Measurements from ENCODE around the gene ZNF425.
"Not testable (repeated sequence)": the region's sequence is repeated elsewhere in the genome, so short reads cannot be mapped to it uniquely, and the experiment has no call there.

The ZNF425 gene

GRCh38 chr7:149125863-149126661 lies at the start of gene ZNF425:
Gene ZNF425, minus strand, starts transcription at chr7:149126324. Its CDS starts 111 bp downstream, at chr7:149126213.
- DNase-seq: peak; percentile 83 to 86

DNA sequence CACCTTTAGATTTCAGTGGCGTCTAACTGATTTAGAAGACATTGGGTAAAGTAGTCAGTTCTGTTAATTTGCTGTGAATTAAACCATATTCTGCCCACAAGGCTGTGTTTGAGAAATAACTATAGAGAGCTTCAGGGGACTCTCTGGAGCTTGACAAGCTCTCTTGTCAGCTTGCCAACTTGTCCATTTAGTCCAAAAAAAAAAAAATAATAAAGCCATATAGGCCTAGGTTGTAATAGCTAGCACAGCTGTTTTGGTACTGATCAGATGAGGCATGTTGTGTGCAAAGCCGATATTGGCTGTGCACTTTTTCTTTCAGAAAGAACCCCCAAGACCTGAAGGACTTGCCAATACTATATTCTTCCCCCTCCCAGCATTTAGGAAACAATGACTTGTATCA lies 49.0 kb upstream of the ZNF425 start:
- no peak for DNase-seq

DNA sequence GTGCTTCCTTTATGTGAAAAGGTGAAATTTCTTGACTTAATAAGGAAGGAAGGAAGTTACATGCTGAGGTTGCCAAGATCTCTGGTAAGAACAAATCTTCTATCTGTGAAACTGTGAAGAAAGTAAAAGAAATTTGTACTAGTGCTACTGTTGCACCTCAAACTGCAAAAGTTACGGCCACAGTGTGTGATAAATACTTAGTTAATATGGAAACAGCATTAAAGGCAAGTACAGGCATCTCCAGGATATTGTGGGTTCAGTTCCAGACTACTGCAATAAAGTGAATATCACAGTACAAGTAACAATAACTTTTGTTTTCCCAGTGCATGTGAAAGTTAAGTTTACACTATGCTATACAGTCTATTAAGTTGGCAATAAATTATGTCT lies 46.4 kb upstream of the ZNF425 start:
- DNase-seq: no peak

DNA sequence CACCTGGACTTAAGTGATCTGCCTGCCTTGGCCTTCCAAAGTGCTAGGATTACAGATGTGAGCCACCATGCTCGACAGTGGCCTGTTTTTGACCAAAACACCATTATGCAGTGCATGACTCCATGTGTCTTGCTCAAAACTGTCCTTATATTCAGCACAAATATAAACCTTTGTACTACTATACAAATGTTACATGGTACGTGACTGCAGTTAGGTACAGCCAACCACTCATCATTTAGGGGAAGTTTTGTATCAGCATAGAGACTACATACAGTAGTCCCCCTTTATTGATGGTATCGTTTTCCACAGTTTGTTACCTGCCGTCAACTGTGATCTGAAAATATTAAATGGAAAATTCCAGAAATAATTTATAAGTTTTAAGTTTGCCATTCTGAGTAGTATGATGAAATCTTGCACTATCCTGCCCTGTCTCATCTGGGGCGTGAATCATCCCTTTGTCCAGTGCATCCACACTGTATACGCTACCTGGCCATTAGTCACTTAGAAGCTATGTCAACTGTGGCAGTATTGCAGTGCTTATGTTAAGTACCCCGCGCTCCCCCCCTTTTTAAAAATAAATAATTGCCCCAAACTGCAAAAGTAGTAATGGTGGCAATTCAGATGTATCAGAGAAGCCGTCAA lies 45.9 kb upstream of the ZNF425 start:
- no peak for DNase-seq

DNA sequence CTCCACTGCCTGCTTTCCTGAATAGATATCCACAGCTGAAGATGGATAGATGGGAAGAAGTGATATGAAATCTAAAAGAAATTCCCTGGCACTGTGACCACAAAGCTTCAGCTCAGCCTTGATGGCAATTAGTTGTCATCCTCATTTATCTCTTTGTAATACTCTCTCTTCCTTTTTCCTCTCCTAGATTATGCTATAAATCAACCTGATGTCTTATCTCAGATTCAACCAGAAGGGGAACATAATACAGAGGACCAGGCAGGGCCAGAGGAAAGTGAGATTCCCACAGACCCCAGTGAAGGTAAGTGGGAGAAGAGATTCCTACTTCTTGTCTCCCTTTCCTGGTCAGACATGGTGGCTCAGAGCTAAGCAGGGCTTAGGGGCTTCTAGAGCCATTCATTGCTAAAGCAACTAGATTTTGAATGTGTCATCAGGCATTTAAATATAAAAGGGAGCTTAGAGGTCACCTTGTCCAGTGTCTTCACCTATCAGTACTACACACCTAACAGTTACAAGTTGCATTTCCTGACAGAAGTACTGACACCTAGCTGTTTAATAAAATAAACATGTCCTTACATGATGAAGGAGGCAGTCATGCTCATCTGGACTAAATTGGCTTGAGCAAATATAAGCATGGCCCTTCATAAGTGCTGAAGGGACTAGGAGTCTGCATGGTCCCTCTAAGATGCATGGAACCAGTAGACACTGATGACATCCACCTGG lies 40.7 kb upstream of the ZNF425 start:
- no peak for DNase-seq

DNA sequence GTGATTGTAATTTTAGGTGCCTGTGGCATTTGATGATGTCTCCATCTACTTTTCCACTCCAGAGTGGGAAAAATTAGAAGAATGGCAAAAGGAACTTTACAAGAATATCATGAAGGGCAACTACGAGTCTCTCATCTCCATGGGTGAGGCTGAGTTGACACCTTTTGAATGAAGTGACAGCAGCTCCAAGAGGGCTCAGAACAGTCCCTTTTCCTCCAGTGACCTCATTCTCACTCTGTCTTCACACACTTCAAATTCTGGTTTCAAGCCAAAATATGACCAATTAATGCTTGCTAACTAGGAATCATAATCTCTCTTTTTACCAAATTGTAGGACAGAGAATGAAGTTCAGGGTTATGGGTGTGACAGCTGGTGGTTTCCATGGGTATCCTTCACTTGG lies 40.0 kb upstream of the ZNF425 start:
- no peak for DNase-seq

DNA sequence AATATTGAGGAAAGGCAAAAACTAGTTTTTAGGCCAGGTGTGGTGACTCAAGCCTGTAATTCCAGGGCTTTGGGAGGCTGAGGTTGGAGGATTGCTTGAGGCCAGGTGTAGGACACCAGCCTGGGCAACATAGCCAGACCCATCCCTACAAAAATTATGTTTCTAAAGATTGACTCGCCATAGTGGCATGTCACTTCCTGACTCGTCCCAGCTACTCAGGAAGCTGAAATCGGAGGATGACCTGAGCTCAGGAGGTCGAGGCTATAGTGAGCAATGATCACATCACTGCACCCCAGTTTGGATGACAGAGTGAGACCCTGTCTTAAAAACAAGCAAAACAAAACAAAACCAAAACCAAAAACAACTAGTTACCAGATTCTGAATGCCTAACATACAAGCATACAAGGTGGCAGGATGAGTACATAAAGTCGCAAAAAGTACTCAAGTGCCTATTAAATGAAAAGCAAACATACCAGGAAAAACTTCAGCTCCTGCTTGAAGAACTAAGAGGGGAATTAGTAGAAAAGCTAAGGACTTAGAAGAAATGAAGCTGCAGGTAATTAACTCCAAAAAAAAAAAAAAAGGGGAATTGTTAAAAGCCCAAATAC lies 35.2 kb upstream of the ZNF425 start:
- no peak for DNase-seq

DNA sequence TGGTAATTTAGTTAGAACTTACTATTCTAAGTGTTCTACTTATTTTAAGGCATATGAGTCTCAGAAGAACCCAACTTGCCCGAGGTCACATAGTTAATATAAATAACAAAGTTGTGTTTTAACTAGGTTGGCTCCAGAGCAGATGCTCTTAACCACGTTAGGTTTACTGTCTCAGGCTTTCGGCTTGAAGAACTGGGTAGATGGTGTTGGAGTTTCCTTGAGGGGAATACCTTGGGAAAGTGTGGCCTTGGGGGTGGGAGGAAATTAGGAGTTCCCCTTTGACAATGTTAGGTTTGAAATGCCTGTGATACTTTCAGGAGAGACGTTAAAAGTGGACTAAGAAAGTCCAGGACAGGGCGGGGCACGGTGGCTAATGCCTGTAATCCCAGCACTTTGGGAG lies 30.8 kb upstream of the ZNF425 start:
- DNase-seq: no peak

GRCh38 chr7:149154056-149154455 lies 27.9 kb upstream of the ZNF425 start:
- no peak for DNase-seq

DNA sequence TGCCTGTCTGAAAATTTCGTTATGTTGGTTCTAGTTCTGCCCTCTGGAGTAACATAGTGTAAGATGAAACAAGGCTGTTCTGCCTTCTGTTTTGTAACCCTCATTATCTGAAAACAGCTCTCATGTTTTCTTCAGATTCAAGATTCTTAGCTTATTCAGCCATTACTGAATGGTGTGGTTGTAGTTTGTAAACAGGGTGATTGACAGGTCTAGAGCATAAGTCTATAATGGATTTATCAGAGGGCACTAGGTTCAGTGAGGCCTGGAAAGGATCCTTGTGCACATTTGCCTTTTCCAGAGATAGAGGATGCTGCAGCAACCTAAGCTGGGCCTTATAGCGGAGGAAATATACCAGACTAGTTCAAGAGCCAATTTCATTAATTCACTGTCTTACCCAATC lies 27.2 kb upstream of the ZNF425 start:
- DNase-seq: no peak

DNA sequence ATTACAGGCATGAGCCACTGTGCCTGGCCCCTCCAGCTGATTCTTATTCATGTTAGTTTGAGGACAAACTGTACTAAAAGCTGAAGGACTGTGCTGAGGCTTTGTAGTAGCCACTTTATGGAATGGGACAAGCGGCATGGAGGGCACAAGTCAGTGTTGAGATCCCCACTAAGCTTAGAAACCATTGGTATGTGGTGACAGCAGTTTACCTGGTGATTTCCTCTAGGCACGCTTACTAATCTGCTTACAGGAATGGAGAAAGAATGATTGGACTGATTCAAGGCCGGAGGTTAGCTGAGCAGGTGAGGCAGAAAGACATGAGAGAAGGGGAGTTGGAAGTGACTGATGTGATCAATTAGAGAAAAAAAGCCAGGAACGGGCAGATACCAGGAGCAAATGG lies 24.9 kb upstream of the ZNF425 start:
- no peak for DNase-seq

DNA sequence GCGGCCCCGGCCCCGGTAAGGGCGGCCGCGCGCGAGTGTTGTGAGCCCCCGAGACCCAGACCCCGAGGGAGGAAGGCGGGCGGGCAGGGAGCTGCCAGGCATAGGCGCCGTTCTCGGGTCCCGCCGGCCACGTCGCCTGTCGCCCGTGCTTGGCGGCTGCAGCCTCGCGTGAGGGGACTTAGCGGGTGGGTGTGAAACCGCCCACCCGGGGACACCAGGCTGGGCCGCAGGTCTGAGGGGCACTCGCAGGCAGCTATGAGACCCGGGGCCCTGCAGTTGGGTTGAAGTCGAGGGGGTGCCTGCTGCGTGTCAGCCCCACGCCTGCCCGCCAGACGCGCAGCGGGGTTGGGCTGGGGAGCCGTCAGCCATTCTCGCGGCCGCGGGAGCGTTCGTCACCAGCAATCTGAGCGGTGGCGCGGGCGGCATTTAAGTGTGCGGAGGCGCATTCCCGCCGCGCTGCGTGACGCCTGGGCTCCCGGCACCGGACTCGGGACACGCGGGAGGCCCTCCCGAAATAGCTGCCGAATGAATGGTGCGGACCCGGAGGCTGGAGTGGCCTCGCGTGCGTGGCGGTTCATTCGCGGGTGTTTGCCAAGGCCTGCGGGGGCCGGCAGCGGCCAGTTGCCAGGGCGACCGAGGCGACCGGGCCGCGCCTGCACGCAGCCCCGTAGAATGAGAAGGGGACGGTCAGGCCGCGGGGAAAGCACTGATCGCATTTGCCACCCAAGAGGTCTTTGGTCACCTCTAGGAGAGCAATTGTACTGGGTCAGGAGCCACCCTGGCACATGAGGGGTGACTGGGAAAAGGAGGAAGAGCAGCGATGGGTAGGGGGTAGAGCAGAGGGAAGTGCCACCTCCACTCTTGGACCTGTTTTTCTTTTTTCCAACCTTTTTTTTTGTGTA lies 21.9 kb upstream of the ZNF425 start:
- DNase-seq: peak; percentile 18 to 74

DNA sequence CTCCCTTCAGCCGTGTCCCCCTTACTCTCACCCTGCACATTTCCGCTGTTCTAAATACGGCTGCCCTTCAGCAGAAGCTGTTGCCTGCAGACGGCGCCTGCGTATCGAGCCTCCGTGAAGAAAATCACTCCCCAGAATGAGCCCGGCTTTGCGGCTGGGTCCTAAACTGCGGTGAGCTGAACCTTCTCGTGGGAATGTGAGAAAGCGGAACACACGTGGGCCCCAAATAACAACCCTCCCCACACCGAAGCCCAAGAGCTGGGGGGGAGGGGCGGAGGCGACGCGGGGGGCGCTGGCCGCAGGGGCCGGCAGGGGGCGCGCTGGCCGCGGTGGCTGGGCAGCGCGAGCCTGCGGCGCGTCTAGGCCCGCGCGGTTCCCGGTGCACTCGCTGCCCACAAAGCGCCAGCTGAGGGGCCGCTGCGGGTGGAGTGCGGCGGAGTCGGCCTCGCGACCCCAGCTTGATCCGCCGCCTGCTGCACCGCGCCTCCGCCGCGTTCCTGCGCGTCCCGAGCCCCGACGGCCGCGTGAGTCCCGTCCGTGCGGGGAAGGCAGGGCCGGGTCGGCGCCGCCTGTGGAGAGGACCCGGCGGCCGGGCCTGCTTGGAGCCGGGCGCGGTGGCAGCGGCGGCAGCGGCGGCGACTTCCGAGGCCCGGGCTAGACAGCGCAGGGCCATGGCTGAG lies 21.1 kb upstream of the ZNF425 start, which contains the start of gene ZNF398:
ZNF398 (plus strand) TSS at position 382 of the 680 bp plus-strand sequence; CDS start at position 672, 290 bp downstream.
- peak; percentile 70 to 90 for DNase-seq

DNA sequence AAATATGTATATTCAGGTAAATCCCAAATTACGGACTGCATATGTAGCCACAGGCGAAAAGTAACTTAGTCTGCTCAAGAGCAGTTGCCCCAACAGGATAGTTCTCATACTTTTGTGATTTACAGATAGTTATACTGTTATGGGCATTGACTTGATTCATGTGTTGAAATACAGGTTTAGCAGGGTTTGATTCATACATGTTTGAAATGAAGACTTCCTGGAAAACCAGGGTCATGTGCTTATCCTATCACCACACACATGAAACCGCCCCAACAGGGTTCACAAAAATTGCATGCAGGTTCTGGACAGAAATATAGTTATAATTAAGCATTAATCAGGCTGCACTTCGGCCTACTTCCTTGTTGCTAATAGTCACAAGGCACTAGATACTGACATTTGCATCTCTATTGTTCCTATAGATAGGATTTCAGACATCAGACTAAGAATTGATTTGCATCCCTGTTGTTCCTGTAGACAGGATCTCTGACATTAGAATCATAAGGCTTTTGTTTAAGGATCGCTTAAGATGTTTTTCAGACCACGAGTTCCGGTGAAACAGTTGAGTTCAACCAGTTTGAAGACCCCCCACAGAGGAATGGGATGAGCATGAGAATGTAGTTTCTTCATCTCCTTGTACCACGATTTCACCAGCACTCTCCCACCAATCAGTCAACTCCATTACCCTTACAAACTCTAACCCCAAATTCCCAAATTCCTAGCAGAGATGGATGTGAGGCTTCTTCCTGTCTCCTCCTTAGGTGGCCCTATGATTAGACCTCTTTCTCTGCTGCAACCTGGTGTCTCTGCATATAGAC lies 19.1 kb upstream of the ZNF425 start:
- DNase-seq: no peak

GRCh38 chr7:149144436-149144922 lies 18.4 kb upstream of the ZNF425 start:
- DNase-seq: not testable (repeated sequence)

DNA sequence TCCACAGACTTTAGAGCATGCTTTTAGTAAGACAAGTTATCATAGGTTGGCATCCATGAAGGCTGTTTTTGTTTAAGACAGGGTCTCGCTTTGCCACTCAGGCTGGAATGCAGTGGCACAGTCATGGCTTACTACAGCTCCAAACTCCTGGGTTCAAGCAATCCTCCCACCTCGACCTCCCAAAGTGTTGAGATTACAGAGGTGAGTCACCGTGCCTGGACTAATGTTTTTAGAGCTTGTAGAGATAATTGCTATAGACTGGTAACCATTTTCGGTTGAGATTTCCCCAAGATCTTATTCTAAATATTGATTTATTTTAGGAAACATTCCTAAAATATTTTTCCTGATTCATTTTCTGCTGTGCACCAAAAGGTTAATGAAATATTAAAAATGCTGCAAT lies 15.8 kb upstream of the ZNF425 start:
- DNase-seq: no peak

DNA sequence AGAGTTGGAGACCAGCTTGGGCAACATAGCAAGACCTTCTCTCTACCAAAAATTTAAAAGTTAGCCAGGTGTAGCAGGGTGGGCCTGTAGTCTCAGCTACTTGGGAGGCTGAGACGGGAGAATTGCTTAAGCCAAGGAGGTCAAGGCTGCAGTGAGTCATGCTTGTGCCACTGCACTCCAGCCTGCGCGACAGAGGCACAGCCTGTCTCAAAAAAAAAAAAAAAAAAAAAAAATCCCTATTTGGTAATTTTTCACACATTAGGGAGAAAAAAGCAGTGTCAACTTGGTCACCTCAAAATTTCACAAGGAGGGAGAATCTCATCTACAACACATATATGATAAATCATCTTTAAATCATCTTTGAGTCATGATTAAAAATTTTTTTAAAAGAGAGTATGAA lies 14.7 kb upstream of the ZNF425 start:
- no peak for DNase-seq

- DNase-seq: no peak
Observed at GRCh38 chr7:149136118-149136517, 10.0 kb upstream of the ZNF425 start.

- DNase-seq: no peak
Observed at GRCh38 chr7:149133028-149133710, 7.0 kb upstream of the ZNF425 start.
